Measurements from ENCODE around the gene LPCAT3.
"Not testable (repeated sequence)": the region's sequence is repeated elsewhere in the genome, so short reads cannot be mapped to it uniquely, and the experiment has no call there.

Gene LPCAT3

GRCh38 chr12:7061138-7061537 is 42.9 kb upstream of the LPCAT3 start:
- DNase-seq (ENCODE audit: low read depth, low spot score) = no peak
- H3K4me3 ChIP-seq (ENCODE audit: low read depth, low read length) = no peak overlapping the region
- TF ChIP-seq, protein P1, sequence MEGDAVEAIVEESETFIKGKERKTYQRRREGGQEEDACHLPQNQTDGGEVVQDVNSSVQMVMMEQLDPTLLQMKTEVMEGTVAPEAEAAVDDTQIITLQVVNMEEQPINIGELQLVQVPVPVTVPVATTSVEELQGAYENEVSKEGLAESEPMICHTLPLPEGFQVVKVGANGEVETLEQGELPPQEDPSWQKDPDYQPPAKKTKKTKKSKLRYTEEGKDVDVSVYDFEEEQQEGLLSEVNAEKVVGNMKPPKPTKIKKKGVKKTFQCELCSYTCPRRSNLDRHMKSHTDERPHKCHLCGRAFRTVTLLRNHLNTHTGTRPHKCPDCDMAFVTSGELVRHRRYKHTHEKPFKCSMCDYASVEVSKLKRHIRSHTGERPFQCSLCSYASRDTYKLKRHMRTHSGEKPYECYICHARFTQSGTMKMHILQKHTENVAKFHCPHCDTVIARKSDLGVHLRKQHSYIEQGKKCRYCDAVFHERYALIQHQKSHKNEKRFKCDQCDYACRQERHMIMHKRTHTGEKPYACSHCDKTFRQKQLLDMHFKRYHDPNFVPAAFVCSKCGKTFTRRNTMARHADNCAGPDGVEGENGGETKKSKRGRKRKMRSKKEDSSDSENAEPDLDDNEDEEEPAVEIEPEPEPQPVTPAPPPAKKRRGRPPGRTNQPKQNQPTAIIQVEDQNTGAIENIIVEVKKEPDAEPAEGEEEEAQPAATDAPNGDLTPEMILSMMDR (IDR thresholded peaks at IDR 0.05; ENCODE audit: low read depth, low read length) = no peak
- in situ Hi-C loops (cut with HindIII; ENCODE audit: low sequenced_read_pairs) = no loop called here

DNA sequence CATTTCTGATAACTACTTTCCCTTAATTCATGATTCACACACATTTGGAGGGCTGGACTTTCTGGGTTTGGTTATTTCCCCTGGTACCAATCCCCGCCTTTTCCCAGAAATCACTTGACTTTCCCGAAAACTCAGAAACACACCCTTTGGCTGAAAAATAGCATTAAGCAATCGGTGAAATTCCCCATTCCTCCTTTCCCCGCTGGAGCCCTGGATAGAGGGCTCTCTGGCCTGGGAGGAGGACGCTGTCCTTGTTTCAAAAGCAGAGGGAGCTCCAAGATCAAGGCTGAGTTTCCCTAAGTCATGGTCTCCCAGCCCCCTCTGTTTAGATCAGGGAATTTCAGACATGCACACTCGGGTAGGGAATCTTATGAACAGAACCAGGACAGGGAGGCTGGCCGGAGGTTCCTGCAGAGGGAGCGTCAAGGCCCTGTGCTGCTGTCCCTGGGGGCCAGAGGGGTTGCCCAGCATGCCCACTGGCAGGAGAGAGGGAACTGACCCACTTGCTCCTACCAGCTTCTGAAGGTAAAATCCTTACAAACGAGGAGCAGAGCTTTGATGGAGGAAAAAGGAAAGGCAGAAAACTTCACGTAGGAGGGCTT is 42.2 kb upstream of the LPCAT3 start, which contains the start of gene C1S:
Gene C1S (plus strand): TSS at position 366 of the 602 bp plus-strand sequence. CDS start 1,195 bp downstream, outside the sequence.
- in situ Hi-C loops (cut with HindIII; ENCODE audit: low sequenced_read_pairs) = no loop called here

GRCh38 chr12:7059780-7060179 is 41.5 kb upstream of the LPCAT3 start:
- in situ Hi-C loops (cut with HindIII; ENCODE audit: low sequenced_read_pairs) = no loop called here
- H3K4me3 ChIP-seq (ENCODE audit: low read depth, low read length) = no peak overlapping the region
- TF ChIP-seq, protein P1 (IDR thresholded peaks at IDR 0.05; ENCODE audit: low read depth, low read length) = no peak
- DNase-seq (ENCODE audit: low read depth, low spot score) = no peak

More for the DNA sequence above, 42.2 kb upstream of the LPCAT3 start, which contains the start of gene C1S:
- peak within 1 kb of the TSS; percentile 18 for H3K4me3 ChIP-seq (ENCODE audit: low read depth, low read length)
- TF ChIP-seq, protein P1 (IDR thresholded peaks at IDR 0.05; ENCODE audit: low read depth, low read length) = peak; percentile 79
- DNase-seq (ENCODE audit: low read depth, low spot score) = peak; percentile 88

DNA sequence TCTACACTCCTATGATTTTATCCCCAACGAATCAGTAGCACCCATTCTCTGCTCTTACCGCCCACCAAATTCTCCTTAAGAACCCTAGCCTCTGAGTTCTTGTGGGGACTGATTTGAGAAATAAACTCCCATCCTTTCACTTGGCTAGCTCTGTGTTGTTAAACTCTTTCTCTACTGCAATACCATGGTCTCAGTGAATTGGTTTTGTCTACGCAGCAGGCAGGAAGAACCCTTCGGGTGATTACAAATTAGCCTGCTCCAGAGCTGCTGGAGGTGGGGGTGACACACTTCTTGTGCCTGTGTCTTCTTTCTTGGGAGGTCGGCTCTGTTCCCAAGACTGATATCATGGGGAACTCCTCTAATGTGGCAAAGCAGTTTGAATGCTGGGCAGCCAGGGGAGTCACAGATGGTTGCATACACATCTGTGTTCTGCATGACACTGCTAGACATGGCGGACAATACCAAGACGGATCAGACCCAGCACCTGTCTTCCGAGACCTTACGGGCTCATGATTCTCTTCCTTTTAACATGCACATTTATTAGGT is 40.6 kb upstream of the LPCAT3 start:
- no peak for DNase-seq (ENCODE audit: low read depth, low spot score)
- TF ChIP-seq, protein P1 (IDR thresholded peaks at IDR 0.05; ENCODE audit: low read depth, low read length) = no peak
- in situ Hi-C loops (cut with HindIII; ENCODE audit: low sequenced_read_pairs) = no loop called here
- no peak overlapping the region for H3K4me3 ChIP-seq (ENCODE audit: low read depth, low read length)

DNA sequence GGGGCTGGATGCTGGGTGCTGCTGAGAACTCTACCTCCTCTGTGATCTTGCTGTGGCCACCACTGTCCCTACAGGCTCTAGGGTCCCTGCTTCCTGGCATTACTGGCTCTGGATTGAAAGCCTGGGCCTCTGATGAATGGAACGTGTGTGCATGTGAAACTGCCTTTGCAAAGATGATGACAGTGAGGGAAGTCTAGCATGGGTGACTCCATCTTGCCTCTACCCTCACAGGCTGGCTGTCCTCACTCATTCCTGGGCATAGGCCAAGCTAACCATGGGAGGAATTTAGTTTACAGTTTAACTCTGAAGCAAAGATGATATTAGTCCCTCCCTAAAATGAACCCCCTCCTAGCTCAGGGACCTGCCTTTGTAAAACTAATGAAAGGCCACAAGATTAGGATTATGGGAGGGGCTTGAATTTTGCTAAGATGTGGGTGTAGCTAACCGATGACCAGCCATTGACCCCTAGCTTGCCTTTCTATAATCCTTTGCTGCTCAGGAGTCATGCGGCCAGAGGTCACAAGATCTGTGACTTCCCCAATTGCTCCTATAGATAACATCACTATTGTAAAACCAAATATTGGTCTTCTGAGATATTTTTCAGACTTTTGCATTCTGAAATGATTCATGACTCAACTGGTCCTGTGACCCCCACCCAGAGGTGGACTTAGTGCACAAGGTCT is 40.0 kb upstream of the LPCAT3 start:
- in situ Hi-C loops (cut with HindIII; ENCODE audit: low sequenced_read_pairs) = no loop called here
- H3K4me3 ChIP-seq (ENCODE audit: low read depth, low read length) = no peak overlapping the region
- TF ChIP-seq, protein P1 (IDR thresholded peaks at IDR 0.05; ENCODE audit: low read depth, low read length) = no peak
- DNase-seq (ENCODE audit: low read depth, low spot score) = no peak

GRCh38 chr12:7055736-7056135 is 37.5 kb upstream of the LPCAT3 start:
- H3K4me3 ChIP-seq (ENCODE audit: low read depth, low read length); in situ Hi-C loops (cut with HindIII; ENCODE audit: low sequenced_read_pairs); DNase-seq (ENCODE audit: low read depth, low spot score): not testable (repeated sequence)

- TF ChIP-seq, protein P1 (IDR thresholded peaks at IDR 0.05; ENCODE audit: low read depth, low read length) = no peak
- no peak overlapping the region for H3K4me3 ChIP-seq (ENCODE audit: low read depth, low read length)
- no peak for DNase-seq (ENCODE audit: low read depth, low spot score)
- in situ Hi-C loops (cut with HindIII; ENCODE audit: low sequenced_read_pairs) = no loop called here
These were observed 36.6 kb upstream of the LPCAT3 start for GRCh38 chr12:7054925-7055324.

- DNase-seq (ENCODE audit: low read depth, low spot score); in situ Hi-C loops (cut with HindIII; ENCODE audit: low sequenced_read_pairs); H3K4me3 ChIP-seq (ENCODE audit: low read depth, low read length): not testable (repeated sequence)
These were observed 31.7 kb upstream of the LPCAT3 start for GRCh38 chr12:7049973-7050372.

GRCh38 chr12:7049445-7049951 is 31.2 kb upstream of the LPCAT3 start:
- H3K4me3 ChIP-seq (ENCODE audit: low read depth, low read length); in situ Hi-C loops (cut with HindIII; ENCODE audit: low sequenced_read_pairs); DNase-seq (ENCODE audit: low read depth, low spot score): not testable (repeated sequence)
